GM19438 (cell line): ENCODE data around the gene DUSP7.
A peak's percentile ranks its signal among the peaks of the same experiment; 100 is the strongest.

Experiments used
- ATAC-seq: cut with Tn5 transposase; IDR thresholded peaks from one replicate; pipeline ENCODE4 v1.9.1; 2021; ENCODE audit warnings: low read depth; ENCODE audit not compliant: unreplicated experiment

Gene DUSP7

DNA sequence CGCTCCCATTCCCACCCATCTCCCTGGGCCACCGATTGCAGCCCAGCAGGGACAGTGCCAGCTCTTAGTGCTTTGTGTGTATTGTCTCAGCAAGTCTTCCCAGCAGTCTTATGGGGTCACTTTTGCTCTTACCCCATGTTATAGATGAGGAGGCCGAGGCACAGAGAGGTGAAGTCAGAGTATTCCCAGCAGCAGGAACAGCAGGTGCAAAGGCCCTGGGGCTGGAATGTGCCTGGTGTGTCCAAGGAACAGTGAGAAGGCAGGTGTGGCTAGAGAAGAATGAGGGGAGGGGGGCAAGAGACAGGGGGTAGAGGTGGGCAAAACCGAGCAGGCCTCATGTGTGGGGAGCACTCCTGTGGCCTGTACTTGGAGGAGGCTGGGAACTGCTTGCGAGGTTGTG, 12.8 kb upstream of the DUSP7 start:
- ATAC-seq, result no peak

GRCh38 chr3:52068730-52069129, 12.4 kb upstream of the DUSP7 start:
- ATAC-seq, result no peak

DNA sequence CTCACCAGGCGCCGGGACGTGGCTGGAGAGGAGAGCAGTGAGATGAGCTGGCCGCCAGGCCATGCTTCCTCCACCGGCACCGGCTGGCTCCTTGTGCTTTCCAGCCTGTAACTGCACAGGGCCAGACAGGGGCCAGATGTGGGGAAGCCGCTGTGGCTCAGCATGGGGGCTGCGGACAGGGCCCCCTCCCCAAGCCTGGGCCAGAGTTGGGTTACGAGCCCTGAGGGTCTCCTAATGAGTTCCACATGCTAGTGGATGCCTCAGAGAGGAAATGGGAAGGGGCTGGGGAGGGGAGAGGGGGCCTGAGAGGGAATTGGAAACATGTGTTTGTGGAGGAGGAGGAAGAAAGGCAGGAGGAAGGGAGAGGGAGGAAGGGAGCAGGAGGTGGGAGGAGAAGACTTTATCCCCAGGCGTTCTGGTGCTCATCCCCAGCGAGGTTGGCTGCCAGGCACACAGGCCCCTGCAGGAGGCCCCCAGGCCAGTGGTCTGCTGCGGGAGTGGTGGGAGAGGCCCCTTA, 11.7 kb upstream of the DUSP7 start:
- ATAC-seq, result no peak

DNA sequence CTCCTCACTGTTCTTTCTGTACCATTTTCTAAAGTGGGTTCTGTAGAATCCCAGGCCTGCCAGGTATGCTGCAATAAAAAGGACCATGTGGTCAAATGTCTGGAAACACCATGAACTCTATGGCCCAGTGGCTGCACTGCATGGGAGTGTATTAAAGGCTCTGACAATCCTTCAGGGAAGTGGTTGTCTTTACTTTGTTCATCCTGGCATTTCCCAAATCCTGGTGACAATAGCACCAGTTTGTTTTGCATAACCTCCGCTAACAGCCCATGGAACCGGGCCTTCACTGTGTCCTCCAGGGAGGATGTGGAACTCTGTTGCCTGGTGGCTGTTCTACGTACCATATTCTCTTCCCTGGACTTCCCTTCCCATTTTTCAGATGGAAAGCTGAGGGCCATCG, 11.2 kb upstream of the DUSP7 start:
- ATAC-seq, result no peak

DNA sequence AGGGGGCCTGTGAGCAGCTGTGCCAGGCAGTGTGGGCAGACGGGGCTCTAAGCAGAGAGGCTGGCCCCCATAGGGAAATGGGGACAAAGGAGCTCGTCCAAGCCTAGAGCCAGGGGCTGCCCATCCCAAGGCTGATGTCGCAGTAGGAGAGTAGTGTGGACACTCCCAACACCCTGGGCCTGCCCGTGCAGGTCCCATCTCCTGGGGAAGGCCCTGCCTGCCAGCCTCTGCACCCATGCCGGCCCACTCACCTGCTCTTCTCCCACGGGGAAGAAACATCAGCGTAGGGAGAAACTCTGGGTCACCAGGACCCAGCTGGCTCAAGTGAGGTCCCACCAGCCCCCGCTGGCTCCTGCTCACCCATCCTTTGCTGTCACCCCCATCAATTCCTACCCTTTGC, 10.7 kb upstream of the DUSP7 start:
- ATAC-seq, result no peak

GRCh38 chr3:52065264-52065756, 8.9 kb upstream of the DUSP7 start:
- ATAC-seq, result no peak

- no peak for ATAC-seq
These were observed 8.2 kb upstream of the DUSP7 start for GRCh38 chr3:52064561-52064960.

DNA sequence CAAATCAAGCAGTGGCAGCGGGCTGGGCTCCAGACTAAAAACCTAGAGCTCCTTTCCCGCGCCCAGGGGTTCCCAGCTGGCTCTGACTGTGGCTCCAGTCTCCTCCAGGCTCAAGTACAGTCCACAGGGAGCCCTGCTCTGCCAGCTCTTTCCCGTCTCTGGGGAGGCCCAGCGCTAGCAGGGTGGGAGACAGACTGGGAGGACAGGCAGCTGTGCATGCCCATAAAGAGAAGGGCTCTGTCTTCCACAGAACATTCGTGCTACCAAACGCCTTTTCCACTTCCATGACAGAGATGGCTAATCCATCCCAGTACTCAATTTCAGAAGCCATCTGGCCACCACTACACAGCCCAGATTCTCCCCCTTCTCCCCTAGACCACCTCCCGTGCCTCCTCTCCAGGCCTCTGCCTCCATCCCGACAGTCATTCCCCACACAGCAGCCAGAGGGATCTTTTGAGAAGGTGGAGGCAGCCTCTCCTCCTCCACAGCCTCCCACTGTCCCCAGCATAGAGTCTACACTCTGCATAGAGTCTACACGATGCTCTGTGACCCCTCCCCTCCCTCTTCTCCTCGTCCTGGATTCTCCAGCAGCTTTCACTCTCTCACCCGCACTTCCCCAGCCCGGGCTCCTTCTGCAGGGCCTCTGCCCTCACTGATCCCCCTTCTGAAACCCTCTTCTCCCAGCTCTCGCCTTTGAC, 6.8 kb upstream of the DUSP7 start:
- no peak for ATAC-seq

DNA sequence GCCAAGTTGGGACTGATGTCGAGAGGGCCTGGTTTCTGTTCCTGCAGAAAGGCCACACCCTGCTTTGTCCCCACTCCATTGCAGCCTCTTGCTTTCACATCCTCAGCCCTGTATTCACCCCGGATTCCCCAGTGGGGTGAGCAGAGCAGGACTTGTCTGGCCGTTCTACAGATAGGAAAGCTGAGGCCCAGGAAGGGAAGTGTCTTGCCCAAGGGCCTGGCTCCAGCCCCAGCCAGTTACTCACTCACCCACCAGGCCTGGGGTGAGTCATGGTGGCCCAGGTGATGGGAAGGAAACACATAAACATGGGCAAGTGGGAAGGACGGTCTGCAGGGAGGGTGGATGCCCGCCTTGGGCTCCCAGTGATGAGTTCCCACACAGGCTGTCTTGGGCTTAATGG, 6.1 kb upstream of the DUSP7 start:
- peak; percentile 44 for ATAC-seq

GRCh38 chr3:52061121-52061910, 4.9 kb upstream of the DUSP7 start:
- ATAC-seq, result no peak

GRCh38 chr3:52059781-52060180, 3.4 kb upstream of the DUSP7 start:
- ATAC-seq, result no peak

DNA sequence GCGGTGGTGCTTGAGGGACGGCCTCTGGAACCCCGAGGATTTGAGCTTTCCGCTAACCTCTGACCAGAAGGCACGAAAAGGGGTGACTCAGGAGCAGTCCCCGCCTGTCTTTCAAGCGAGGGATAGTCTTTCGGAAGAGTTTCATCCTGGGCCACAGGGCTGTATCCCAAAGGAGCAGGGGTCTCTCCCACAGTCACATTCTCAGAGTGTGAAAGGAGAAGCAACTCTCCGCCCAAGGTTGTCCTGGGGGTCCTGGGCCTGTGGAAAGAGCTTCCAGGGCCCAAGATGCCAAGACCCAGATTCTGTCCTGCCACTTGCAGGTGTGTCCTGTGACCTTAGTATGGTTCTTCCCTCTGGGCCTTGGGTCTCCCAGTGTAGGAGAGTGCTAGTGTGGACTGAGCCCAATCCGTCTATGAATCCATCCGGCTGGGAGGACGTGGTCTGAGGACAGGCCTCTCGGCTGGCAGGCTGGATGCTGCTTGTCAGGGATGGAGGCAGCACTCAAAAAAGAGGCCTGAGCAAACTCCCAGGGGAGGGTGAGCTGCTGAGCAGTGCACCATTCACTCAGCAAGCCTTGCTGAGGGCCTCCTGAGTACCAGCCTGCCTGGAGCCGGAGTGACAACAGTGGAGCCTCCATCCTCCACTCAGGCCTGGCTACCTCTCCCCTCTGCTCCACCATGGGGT, 1.6 kb upstream of the DUSP7 start:
- no peak for ATAC-seq

DNA sequence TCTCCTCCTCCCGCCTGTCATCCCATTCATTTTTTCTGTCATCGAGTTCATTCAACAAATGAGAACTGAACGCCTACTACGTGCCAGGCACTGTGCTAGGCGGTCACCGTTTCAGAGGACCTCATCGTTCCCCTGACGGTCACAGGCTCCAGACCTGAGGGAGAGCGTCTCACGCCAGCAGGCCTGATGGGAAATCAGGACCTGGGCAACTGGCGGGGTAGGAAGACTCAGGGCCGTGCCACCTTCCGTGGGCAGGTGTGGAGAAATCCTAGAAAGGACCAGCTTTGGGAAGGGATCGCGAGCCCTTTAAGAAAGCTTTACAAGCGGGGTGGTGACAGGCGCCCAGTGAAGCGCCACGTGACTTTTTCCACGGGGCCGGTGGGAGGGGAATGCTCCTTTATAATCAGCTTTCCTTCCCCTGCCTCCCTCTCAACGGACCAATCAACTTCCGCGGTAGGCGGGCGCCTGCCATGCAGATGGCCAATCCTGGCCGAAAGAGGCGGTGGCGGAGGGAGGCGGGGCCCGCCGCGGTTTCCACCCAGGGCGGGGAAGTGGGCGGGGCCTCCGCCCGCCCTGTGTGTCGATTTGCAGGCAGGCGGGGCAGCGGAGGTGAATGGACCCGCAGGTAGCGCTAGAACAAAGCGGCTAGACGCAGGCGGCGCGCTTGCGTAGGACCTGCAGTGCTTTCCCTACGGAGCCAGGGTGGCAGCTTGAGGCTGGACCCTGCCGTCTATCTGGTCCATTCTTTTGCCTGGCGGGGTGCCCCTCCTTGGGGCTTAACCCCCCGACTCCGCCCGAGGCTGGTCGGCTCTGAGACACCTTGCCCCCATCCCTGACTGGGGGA, 819 bp upstream of the DUSP7 start:
- peak; percentile 70 for ATAC-seq

- no peak for ATAC-seq
These were observed 627 bp downstream of the DUSP7 start for GRCh38 chr3:52055537-52056351.

- no peak for ATAC-seq
These were observed 1.5 kb downstream of the DUSP7 start for GRCh38 chr3:52054661-52055511.

- ATAC-seq, result no peak
These were observed 2.8 kb downstream of the DUSP7 start for GRCh38 chr3:52053307-52054304.

GRCh38 chr3:52052831-52053306, 3.5 kb downstream of the DUSP7 start:
- no peak for ATAC-seq
